Ascending aorta (tissue), 2 donors: ENCODE data around the gene AIFM2. TPM values are rescaled to one million over a fixed set of nuclear protein-coding genes. Genes with fewer than 3 reads are reported as not detected.
"Not testable (repeated sequence)": the region's sequence is repeated elsewhere in the genome, so short reads cannot be mapped to it uniquely, and the experiment has no call there.

ENCODE experiments used
- DNase-seq, 2 donors: peaks; one replicate each; pipeline ENCODE4 v3.0.0-alpha.2; 2019; ENCODE audit warnings: low spot score in 2 of 2
- H3K27ac ChIP-seq, 2 donors: fragments of 200-600 bp; sonication (generic); one replicate each; pipeline ENCODE4 v1.5.1; 2016 to 2017; ENCODE audit warnings: mild to moderate bottlenecking in 1 of 2
- H3K27me3 ChIP-seq: fragments of 200-600 bp; sonication (generic); one replicate; pipeline ENCODE4 v1.5.1; 2017
- H3K36me3 ChIP-seq, 2 donors: fragments of 200-600 bp; sonication (generic); one replicate each; pipeline ENCODE4 v1.5.1; 2016
- H3K4me1 ChIP-seq, 2 donors: fragments of 200-600 bp; sonication (generic); one replicate each; pipeline ENCODE4 v1.5.1; 2016 to 2017; ENCODE audit warnings: mild to moderate bottlenecking in 1 of 2
- H3K4me3 ChIP-seq, 2 donors: fragments of 200-600 bp; sonication (generic); one replicate each; pipeline ENCODE4 v1.5.1; 2016 to 2017; ENCODE audit warnings: mild to moderate bottlenecking in 1 of 2
- H3K9me3 ChIP-seq, 2 donors: fragments of 200-600 bp; sonication (generic); one replicate each; pipeline ENCODE4 v1.5.1; 2016
- intact Hi-C: fragments of 100-400 bp; cut with DNase I; formaldehyde crosslinking; loops from one replicate; pipeline ENCODE4 v1.15.1; 2023
- total RNA-seq: library from RNA; depleted of rRNA; stranded (reverse); fragments of >200 nt; gene quantifications from one replicate; pipeline ENCODE4 v1.1.0, GENCODE V29; 2016
- TF ChIP-seq, protein P1 (sequence below), 3 experiments: fragments of 200-600 bp in 2 of 3; fragments of 450-650 bp in 1 of 3; sonication (generic) in 2 of 3; IDR thresholded peaks; one replicate each; pipeline ENCODE4 v1.5.1; 2016 to 2019; ENCODE audit warnings: antibody characterized with exemption in 3 of 3, mild to moderate bottlenecking in 1 of 3, moderate library complexity in 1 of 3

AIFM2 gene
- total RNA-seq = 2.9 TPM

DNA sequence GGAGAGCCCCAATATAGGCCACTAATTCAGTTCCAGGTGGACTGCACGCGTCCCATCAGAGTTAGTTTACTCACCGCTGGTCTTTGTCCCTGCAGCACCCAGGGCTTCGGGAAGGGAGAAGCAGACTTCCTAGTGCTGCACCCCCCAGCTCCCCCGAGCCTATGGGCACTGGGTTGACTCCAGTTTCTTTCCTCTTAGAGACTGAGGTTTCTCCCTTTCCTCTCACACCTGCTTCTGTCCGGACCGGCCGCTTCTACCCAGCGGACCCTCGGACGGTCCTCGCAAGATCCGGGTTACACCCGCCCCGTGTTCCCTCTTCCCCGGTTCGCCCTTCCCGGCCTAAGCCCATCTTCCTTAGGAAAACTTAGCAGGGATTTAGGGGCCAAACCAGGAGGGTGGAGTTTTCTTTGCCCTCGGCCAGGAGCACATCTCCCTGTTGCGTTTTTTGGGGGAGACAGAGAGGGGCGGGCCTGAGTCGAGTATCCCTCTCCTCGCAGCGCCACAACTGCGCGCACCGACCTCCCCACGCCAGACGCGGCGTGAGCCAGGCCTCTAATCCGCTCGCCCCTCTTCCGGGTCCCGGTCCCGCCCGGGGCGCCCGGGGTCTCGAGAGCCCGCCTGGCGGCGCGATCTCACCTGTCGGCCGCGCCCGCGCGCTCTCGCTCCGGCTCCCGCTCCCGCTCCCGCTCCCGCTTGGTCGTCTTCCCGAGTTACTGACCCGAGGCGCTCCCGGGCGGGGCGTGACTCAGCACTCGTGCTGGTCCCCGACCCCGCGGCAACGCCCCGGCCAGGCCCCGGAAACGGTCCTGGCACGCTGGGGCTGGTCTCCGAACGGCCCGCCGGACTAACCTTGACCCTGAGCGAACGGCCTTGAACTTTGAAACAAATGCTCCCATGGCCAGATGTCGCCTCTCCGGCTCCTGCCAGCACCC is at the start of gene AIFM2:
Gene AIFM2 (minus strand): TSS at position 728 of the 932 bp plus-strand sequence. CDS start 8,741 bp downstream, outside the sequence.
- Histone ChIP-seq H3K4me1 (peaks cover 0 to 13% of the 10 kb centered on the region in 2 donors), H3K27ac (peak within 1 kb of the TSS; percentile 86 to 89), H3K4me3 (peak within 1 kb of the TSS; percentile 73 to 96), H3K36me3 (peaks cover 0 to 4% of the 10 kb centered on the region in 2 donors), H3K9me3 (no peaks in the 10 kb centered on the region), H3K27me3 (no peaks in the 10 kb centered on the region)
- TF ChIP-seq, protein P1, sequence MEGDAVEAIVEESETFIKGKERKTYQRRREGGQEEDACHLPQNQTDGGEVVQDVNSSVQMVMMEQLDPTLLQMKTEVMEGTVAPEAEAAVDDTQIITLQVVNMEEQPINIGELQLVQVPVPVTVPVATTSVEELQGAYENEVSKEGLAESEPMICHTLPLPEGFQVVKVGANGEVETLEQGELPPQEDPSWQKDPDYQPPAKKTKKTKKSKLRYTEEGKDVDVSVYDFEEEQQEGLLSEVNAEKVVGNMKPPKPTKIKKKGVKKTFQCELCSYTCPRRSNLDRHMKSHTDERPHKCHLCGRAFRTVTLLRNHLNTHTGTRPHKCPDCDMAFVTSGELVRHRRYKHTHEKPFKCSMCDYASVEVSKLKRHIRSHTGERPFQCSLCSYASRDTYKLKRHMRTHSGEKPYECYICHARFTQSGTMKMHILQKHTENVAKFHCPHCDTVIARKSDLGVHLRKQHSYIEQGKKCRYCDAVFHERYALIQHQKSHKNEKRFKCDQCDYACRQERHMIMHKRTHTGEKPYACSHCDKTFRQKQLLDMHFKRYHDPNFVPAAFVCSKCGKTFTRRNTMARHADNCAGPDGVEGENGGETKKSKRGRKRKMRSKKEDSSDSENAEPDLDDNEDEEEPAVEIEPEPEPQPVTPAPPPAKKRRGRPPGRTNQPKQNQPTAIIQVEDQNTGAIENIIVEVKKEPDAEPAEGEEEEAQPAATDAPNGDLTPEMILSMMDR (IDR thresholded peaks at IDR 0.05) = peak in 1 of 3 experiments; percentile 10
- peak in 1 of 2 donors; percentile 88 for DNase-seq
- intact Hi-C loops = loop anchor here (1.0 to 10.0 kb wide), 2 partner anchors 14 to 232 kb away; partner anchors contain the start of gene TYSND1

DNA sequence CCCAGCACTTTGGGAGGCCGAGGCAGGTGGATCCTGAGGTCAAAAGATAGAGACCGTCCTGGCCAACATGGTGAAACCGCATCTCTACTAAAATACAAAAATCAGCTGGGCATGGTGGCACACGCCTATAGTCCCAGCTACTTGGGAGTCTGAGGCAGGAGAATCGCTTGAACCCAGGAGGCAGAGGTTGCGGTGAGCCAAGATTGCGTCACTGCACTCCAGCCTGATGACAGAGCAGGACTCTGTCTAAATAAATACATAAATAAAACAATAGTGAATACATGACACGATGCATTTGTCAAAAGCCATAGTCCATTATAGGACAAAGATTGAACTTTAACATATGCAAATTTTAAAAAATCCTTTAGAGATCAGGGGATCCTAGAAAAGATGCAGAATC is 46.6 kb upstream of the AIFM2 start:
- H3K27me3 ChIP-seq, H3K4me3 ChIP-seq, H3K27ac ChIP-seq, intact Hi-C loops, DNase-seq, H3K36me3 ChIP-seq, H3K9me3 ChIP-seq, H3K4me1 ChIP-seq: not testable (repeated sequence)

DNA sequence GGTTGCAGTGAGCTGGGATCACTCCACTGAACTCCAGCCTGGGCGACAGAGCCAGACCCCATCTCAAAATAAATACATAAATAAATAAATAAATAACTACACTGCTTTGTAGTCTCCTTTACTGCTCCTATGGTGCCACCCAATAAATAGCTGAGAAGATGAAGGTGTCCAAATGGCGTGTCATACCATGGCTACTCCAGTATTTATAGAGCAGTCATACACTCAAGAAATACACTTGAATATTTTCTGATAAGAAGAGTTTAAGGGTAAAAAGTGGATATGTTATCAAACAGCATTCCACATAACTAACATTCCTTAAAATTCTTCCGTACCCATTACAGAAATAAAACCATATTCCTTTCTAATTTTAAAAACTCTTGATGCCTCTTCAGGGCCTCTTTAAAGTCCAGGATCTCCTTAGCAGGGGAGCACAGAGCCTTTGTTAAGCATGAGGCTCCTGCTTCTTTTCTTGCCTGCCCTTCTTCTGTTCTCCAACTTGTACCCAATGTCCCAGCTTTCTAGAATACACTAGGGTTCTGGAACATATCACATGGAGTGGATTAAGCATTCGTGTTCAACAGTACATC is 45.6 kb upstream of the AIFM2 start:
- intact Hi-C loops = no loop called here
- Histone ChIP-seq H3K9me3 (no peaks in the 10 kb centered on the region), H3K4me1 (no peaks in the 10 kb centered on the region), H3K36me3 (no peaks in the 10 kb centered on the region), H3K27ac (no peak overlapping the region), H3K27me3 (no peaks in the 10 kb centered on the region), H3K4me3 (no peak overlapping the region)
- TF ChIP-seq, protein P1 (IDR thresholded peaks at IDR 0.05) = no peak
- no peak for DNase-seq

DNA sequence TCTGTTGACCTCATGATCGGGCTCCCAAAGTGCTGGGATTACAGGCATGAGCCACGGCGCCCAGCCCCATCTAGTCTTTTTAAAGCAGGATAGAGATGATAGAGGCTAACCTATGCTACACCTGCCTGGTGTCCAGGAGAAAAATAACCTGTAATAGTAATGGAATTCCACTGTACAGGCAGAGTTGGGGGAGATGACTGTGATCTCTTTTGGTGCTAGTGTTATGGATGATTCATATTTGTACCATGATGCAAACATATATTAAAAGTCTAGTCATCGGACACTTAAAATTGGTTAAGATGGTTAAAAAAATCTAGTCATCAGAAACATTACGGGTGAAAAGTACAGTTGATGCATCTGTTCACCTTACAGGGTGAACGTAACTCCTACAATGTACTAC is 43.8 kb upstream of the AIFM2 start:
- Histone ChIP-seq H3K27ac (no peak overlapping the region), H3K9me3 (no peaks in the 10 kb centered on the region), H3K4me1 (no peaks in the 10 kb centered on the region), H3K27me3 (no peaks in the 10 kb centered on the region), H3K4me3 (no peak overlapping the region), H3K36me3 (no peaks in the 10 kb centered on the region)
- DNase-seq = no peak
- TF ChIP-seq, protein P1 (IDR thresholded peaks at IDR 0.05) = no peak
- intact Hi-C loops = no loop called here

DNA sequence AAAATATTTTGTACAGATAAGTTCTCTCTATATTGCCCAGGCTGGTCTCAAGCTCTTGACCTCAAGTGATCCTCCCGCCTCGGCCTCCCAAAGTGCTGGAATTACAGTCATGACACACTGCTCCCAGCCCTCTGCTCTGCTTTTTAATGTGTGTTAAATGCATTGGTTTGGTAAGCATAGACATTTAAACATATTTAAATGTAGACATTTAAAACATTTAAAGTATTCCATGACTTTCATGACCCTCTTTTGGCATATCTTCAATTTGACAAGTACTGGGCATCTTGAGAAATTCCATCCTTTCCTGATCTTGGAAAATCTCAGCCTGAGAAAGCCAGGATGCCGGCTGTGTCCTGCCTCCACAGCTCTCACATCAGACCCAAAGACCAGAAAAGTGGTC is 42.9 kb upstream of the AIFM2 start:
- Histone ChIP-seq H3K27me3 (no peaks in the 10 kb centered on the region), H3K36me3 (no peaks in the 10 kb centered on the region), H3K4me1 (peaks cover 0 to 3% of the 10 kb centered on the region in 2 donors), H3K27ac (no peak overlapping the region), H3K4me3 (no peak overlapping the region), H3K9me3 (no peaks in the 10 kb centered on the region)
- intact Hi-C loops = no loop called here
- TF ChIP-seq, protein P1 (IDR thresholded peaks at IDR 0.05) = no peak
- DNase-seq = no peak
